Measurements from ENCODE around the gene MRPS25. TPM values are rescaled to one million over a fixed set of nuclear protein-coding genes. Genes with fewer than 3 reads are reported as not detected.
A peak's percentile ranks its signal among the peaks of the same experiment; 100 is the strongest.

The MRPS25 gene
- total and polyA plus RNA-seq, 2 experiments from 2014 or later: 27.2 to 41.8 TPM

- no peaks in the 10 kb centered on the region for H3K27me3 ChIP-seq (replicated peaks; ENCODE audit: insufficient read depth)
- H3F3A ChIP-seq (ENCODE audit: insufficient read depth): no peaks in the 10 kb centered on the region; the same call in 1 of the 2 replicates
- H2AFZ ChIP-seq: no peak overlapping the region
- H4K20me1 ChIP-seq (ENCODE audit: insufficient read depth): no peaks in the 10 kb centered on the region
- no peak overlapping the region for H3K4me3 ChIP-seq
- no peaks in the 10 kb centered on the region for H3K9me2 ChIP-seq (ENCODE audit: insufficient read depth)
- no peak overlapping the region for H3K4me2 ChIP-seq (ENCODE audit: unreplicated experiment)
- 93% methylated on average over 19 of the region's 19 CpGs for WGBS, 2 experiments (ENCODE audit: low coverage in 1 of 2, low lambda C conversion rate in 2 of 2, missing lambda C conversion rate in 2 of 2)
- H3K36me3 ChIP-seq (ENCODE audit: low read depth): peaks cover 5% of the 10 kb centered on the region; the same call in 1 of the 2 replicates
- TF ChIP-seq EZH2 (IDR thresholded peaks at IDR 0.05; ENCODE audit: insufficient read depth, poor library complexity, severe bottlenecking) (no peak), EZH2phosphoT487 (IDR thresholded peaks at IDR 0.05; ENCODE audit: insufficient read depth, low read depth) (no peak)
- no peak overlapping the region for H3K27ac ChIP-seq
- H3K79me2 ChIP-seq (ENCODE audit: insufficient read depth): peaks cover 88% of the 10 kb centered on the region
- in situ Hi-C loops (cut with MboI): no loop called here
- H3K9me3 ChIP-seq (ENCODE audit: low read depth): no peaks in the 10 kb centered on the region
- DNase-seq: no peak
- no peak overlapping the region for H3K9ac ChIP-seq
- H3K4me1 ChIP-seq (ENCODE audit: insufficient read depth): peaks cover 8% of the 10 kb centered on the region; the same call in 1 of the 2 replicates
These were observed 8.3 kb downstream of the MRPS25 start for GRCh38 chr3:15056676-15057404.

- Histone ChIP-seq H3K9me2 (ENCODE audit: insufficient read depth) (no peaks in the 10 kb centered on the region), H3K9ac (no peak overlapping the region)
These were observed 10.0 kb downstream of the MRPS25 start for GRCh38 chr3:15055019-15055557.

GRCh38 chr3:15053541-15053940, 11.6 kb downstream of the MRPS25 start:
- Histone ChIP-seq H3K4me3 (no peak overlapping the region), H3K27me3 (replicated peaks; ENCODE audit: insufficient read depth) (no peaks in the 10 kb centered on the region), H3K36me3 (ENCODE audit: low read depth) (peaks cover 19% of the 10 kb centered on the region), H4K20me1 (ENCODE audit: insufficient read depth) (no peaks in the 10 kb centered on the region), H3K27ac (no peak overlapping the region), H3K9me3 (ENCODE audit: low read depth) (no peaks in the 10 kb centered on the region), H3F3A (ENCODE audit: insufficient read depth) (no peaks in the 10 kb centered on the region; the same call in 1 of the 2 replicates), H3K79me2 (ENCODE audit: insufficient read depth) (peaks cover 89% of the 10 kb centered on the region), H2AFZ (no peak overlapping the region), H3K4me1 (ENCODE audit: insufficient read depth) (peaks cover 8% of the 10 kb centered on the region; the same call in 1 of the 2 replicates), H3K9me2 (ENCODE audit: insufficient read depth) (no peaks in the 10 kb centered on the region), H3K9ac (no peak overlapping the region), H3K4me2 (ENCODE audit: unreplicated experiment) (no peak overlapping the region)
- 96 to 99% methylated on average over 4 of the region's 4 CpGs for WGBS, 2 experiments (ENCODE audit: low coverage in 1 of 2, low lambda C conversion rate in 2 of 2, missing lambda C conversion rate in 2 of 2)
- TF ChIP-seq EZH2phosphoT487 (IDR thresholded peaks at IDR 0.05; ENCODE audit: insufficient read depth, low read depth) (no peak), EZH2 (IDR thresholded peaks at IDR 0.05; ENCODE audit: insufficient read depth, poor library complexity, severe bottlenecking) (no peak)
- in situ Hi-C loops (cut with MboI): no loop called here
- no peak for DNase-seq

More at GRCh38 chr3:15055019-15055557, 10.0 kb downstream of the MRPS25 start:
- Histone ChIP-seq H3K9me3 (ENCODE audit: low read depth) (no peaks in the 10 kb centered on the region), H3K4me1 (ENCODE audit: insufficient read depth) (peaks cover 8% of the 10 kb centered on the region; the same call in 1 of the 2 replicates), H3K79me2 (ENCODE audit: insufficient read depth) (peaks cover 96% of the 10 kb centered on the region), H3K4me2 (ENCODE audit: unreplicated experiment) (no peak overlapping the region), H3K4me3 (no peak overlapping the region), H2AFZ (no peak overlapping the region), H3F3A (ENCODE audit: insufficient read depth) (no peaks in the 10 kb centered on the region; the same call in 1 of the 2 replicates), H3K27me3 (replicated peaks; ENCODE audit: insufficient read depth) (no peaks in the 10 kb centered on the region), H3K27ac (peak overlapping the region; percentile 3), H3K36me3 (ENCODE audit: low read depth) (peaks cover 6% of the 10 kb centered on the region; the same call in 1 of the 2 replicates), H4K20me1 (ENCODE audit: insufficient read depth) (no peaks in the 10 kb centered on the region)
- DNase-seq: peak; percentile 57
- WGBS, 2 experiments (ENCODE audit: low coverage in 1 of 2, low lambda C conversion rate in 2 of 2, missing lambda C conversion rate in 2 of 2): 84% methylated on average over 8 of the region's 8 CpGs
- no peak for TF ChIP-seq EZH2 (IDR thresholded peaks at IDR 0.05; ENCODE audit: insufficient read depth, poor library complexity, severe bottlenecking)
- TF ChIP-seq EZH2phosphoT487 (IDR thresholded peaks at IDR 0.05; ENCODE audit: insufficient read depth, low read depth): no peak
- in situ Hi-C loops (cut with MboI): no loop called here

GRCh38 chr3:15052335-15053242, 12.5 kb downstream of the MRPS25 start:
- Histone ChIP-seq H3F3A (ENCODE audit: insufficient read depth) (no peaks in the 10 kb centered on the region; the same call in 1 of the 2 replicates), H3K79me2 (ENCODE audit: insufficient read depth) (peaks cover 79% of the 10 kb centered on the region), H3K9ac (no peak overlapping the region), H3K4me2 (ENCODE audit: unreplicated experiment) (no peak overlapping the region), H3K4me3 (no peak overlapping the region), H4K20me1 (ENCODE audit: insufficient read depth) (no peaks in the 10 kb centered on the region), H3K27me3 (replicated peaks; ENCODE audit: insufficient read depth) (no peaks in the 10 kb centered on the region), H3K9me3 (ENCODE audit: low read depth) (no peaks in the 10 kb centered on the region), H3K9me2 (ENCODE audit: insufficient read depth) (no peaks in the 10 kb centered on the region), H3K4me1 (ENCODE audit: insufficient read depth) (peaks cover 8% of the 10 kb centered on the region; the same call in 1 of the 2 replicates), H3K36me3 (ENCODE audit: low read depth) (peaks cover 28% of the 10 kb centered on the region), H2AFZ (no peak overlapping the region), H3K27ac (no peak overlapping the region)
- TF ChIP-seq EZH2phosphoT487 (IDR thresholded peaks at IDR 0.05; ENCODE audit: insufficient read depth, low read depth) (no peak), EZH2 (IDR thresholded peaks at IDR 0.05; ENCODE audit: insufficient read depth, poor library complexity, severe bottlenecking) (no peak)
- 92% methylated on average over 14 of the region's 14 CpGs for WGBS, 2 experiments (ENCODE audit: low coverage in 1 of 2, low lambda C conversion rate in 2 of 2, missing lambda C conversion rate in 2 of 2)
- in situ Hi-C loops (cut with MboI): no loop called here
- DNase-seq: no peak
